Activated naive CD8-positive, alpha-beta T cell treated with anti-CD3 and anti-CD28 coated beads for 36 hours (primary cell): ENCODE data around the gene MAGEA10. TPM values are rescaled to one million over a fixed set of nuclear protein-coding genes. Genes with fewer than 3 reads are reported as not detected.
"Not testable (repeated sequence)": the region's sequence is repeated elsewhere in the genome, so short reads cannot be mapped to it uniquely, and the experiment has no call there.

ENCODE experiments used
- DNase-seq: peaks from one replicate; pipeline ENCODE4 v3.0.0; 2021
- H3K27ac Mint-ChIP-seq: one replicate; pipeline ENCODE4 v1.8.0; 2022; ENCODE audit warnings: mild to moderate bottlenecking, moderate library complexity, mixed read lengths
- H3K27me3 Mint-ChIP-seq: one replicate; pipeline ENCODE4 v1.8.0; 2022; ENCODE audit warnings: mild to moderate bottlenecking, mixed read lengths
- H3K36me3 Mint-ChIP-seq: one replicate; pipeline ENCODE4 v1.8.0; 2021; ENCODE audit warnings: mild to moderate bottlenecking, mixed read lengths
- H3K4me1 Mint-ChIP-seq: one replicate; pipeline ENCODE4 v1.8.0; 2021; ENCODE audit warnings: mixed read lengths
- H3K4me3 Mint-ChIP-seq: one replicate; pipeline ENCODE4 v1.8.0; 2022; ENCODE audit warnings: mild to moderate bottlenecking, moderate library complexity, mixed read lengths
- H3K9me3 Mint-ChIP-seq: one replicate; pipeline ENCODE4 v1.8.0; 2022; ENCODE audit warnings: mixed read lengths
- total RNA-seq, 2 experiments: library from RNA; stranded (reverse); gene quantifications; one replicate each; pipeline ENCODE4 v1.2.3, GENCODE V29; 2021

Gene MAGEA10
- not detected for total RNA-seq

- Mint-ChIP-seq H3K27ac (no peak within 1 kb of the TSS), H3K9me3 (no peaks in the 10 kb centered on the region), H3K36me3 (no peaks in the 10 kb centered on the region), H3K4me1 (no peaks in the 10 kb centered on the region), H3K4me3 (no peak within 1 kb of the TSS), H3K27me3 (no peaks in the 10 kb centered on the region)
- no peak for DNase-seq
These were observed at the start of gene MAGEA10 for GRCh38 chrX:152138388-152138784. Gene MAGEA10 (minus strand): TSS chrX:152138577. CDS start chrX:152135620, 2,957 bp downstream.

- H3K36me3 Mint-ChIP-seq = no peaks in the 10 kb centered on the region
- DNase-seq = no peak
- no peak overlapping the region for H3K27ac Mint-ChIP-seq
- H3K9me3 Mint-ChIP-seq = no peaks in the 10 kb centered on the region
- H3K4me1 Mint-ChIP-seq = no peaks in the 10 kb centered on the region
- H3K4me3 Mint-ChIP-seq = no peak overlapping the region
- no peaks in the 10 kb centered on the region for H3K27me3 Mint-ChIP-seq
These were observed 39.3 kb upstream of the MAGEA10 start for GRCh38 chrX:152177497-152178269.

GRCh38 chrX:152177052-152177451, 38.7 kb upstream of the MAGEA10 start:
- H3K4me3 Mint-ChIP-seq = no peak overlapping the region
- no peak overlapping the region for H3K27ac Mint-ChIP-seq
- no peaks in the 10 kb centered on the region for H3K9me3 Mint-ChIP-seq
- DNase-seq = no peak
- H3K36me3 Mint-ChIP-seq = no peaks in the 10 kb centered on the region
- H3K27me3 Mint-ChIP-seq = no peaks in the 10 kb centered on the region
- no peaks in the 10 kb centered on the region for H3K4me1 Mint-ChIP-seq

GRCh38 chrX:152175892-152176291, 37.5 kb upstream of the MAGEA10 start:
- not testable (repeated sequence) for H3K36me3 Mint-ChIP-seq

GRCh38 chrX:152173923-152174322, 35.5 kb upstream of the MAGEA10 start:
- not testable (repeated sequence) for H3K4me1 Mint-ChIP-seq, H3K4me3 Mint-ChIP-seq, H3K27me3 Mint-ChIP-seq, H3K36me3 Mint-ChIP-seq, H3K9me3 Mint-ChIP-seq, H3K27ac Mint-ChIP-seq, DNase-seq

More at GRCh38 chrX:152175892-152176291, 37.5 kb upstream of the MAGEA10 start:
- not testable (repeated sequence) for H3K27ac Mint-ChIP-seq, H3K4me1 Mint-ChIP-seq, DNase-seq, H3K9me3 Mint-ChIP-seq, H3K27me3 Mint-ChIP-seq, H3K4me3 Mint-ChIP-seq

GRCh38 chrX:152170621-152171020, 32.2 kb upstream of the MAGEA10 start:
- Mint-ChIP-seq H3K27me3 (no peaks in the 10 kb centered on the region), H3K4me1 (no peaks in the 10 kb centered on the region), H3K9me3 (no peaks in the 10 kb centered on the region), H3K36me3 (no peaks in the 10 kb centered on the region), H3K27ac (no peak overlapping the region), H3K4me3 (no peak overlapping the region)
- no peak for DNase-seq

GRCh38 chrX:152165033-152165743, 26.8 kb upstream of the MAGEA10 start:
- H3K9me3 Mint-ChIP-seq = no peaks in the 10 kb centered on the region
- H3K27me3 Mint-ChIP-seq = no peaks in the 10 kb centered on the region
- DNase-seq = no peak
- no peak overlapping the region for H3K27ac Mint-ChIP-seq
- H3K4me3 Mint-ChIP-seq = no peak overlapping the region
- no peaks in the 10 kb centered on the region for H3K4me1 Mint-ChIP-seq
- H3K36me3 Mint-ChIP-seq = no peaks in the 10 kb centered on the region

- no peak overlapping the region for H3K27ac Mint-ChIP-seq
- H3K27me3 Mint-ChIP-seq = peaks cover 4% of the 10 kb centered on the region
- H3K4me3 Mint-ChIP-seq = no peak overlapping the region
- H3K36me3 Mint-ChIP-seq = no peaks in the 10 kb centered on the region
- H3K4me1 Mint-ChIP-seq = no peaks in the 10 kb centered on the region
- DNase-seq = no peak
- no peaks in the 10 kb centered on the region for H3K9me3 Mint-ChIP-seq
These were observed 18.7 kb upstream of the MAGEA10 start for GRCh38 chrX:152157042-152157441.

GRCh38 chrX:152155766-152156310, 17.5 kb upstream of the MAGEA10 start:
- no peaks in the 10 kb centered on the region for H3K4me1 Mint-ChIP-seq
- H3K36me3 Mint-ChIP-seq = no peaks in the 10 kb centered on the region
- H3K9me3 Mint-ChIP-seq = no peaks in the 10 kb centered on the region
- H3K4me3 Mint-ChIP-seq = no peak overlapping the region
- no peak overlapping the region for H3K27ac Mint-ChIP-seq
- H3K27me3 Mint-ChIP-seq = peaks cover 4% of the 10 kb centered on the region
- no peak for DNase-seq

GRCh38 chrX:152154050-152154449, 15.7 kb upstream of the MAGEA10 start:
- H3K4me3 Mint-ChIP-seq = no peak overlapping the region
- DNase-seq = no peak
- no peaks in the 10 kb centered on the region for H3K4me1 Mint-ChIP-seq
- no peak overlapping the region for H3K27ac Mint-ChIP-seq
- H3K9me3 Mint-ChIP-seq = no peaks in the 10 kb centered on the region
- H3K36me3 Mint-ChIP-seq = no peaks in the 10 kb centered on the region
- peaks cover 4% of the 10 kb centered on the region for H3K27me3 Mint-ChIP-seq

- Mint-ChIP-seq H3K36me3 (no peaks in the 10 kb centered on the region), H3K27me3 (peaks cover 4% of the 10 kb centered on the region), H3K4me3 (no peak overlapping the region), H3K27ac (no peak overlapping the region), H3K4me1 (no peaks in the 10 kb centered on the region), H3K9me3 (no peaks in the 10 kb centered on the region)
- DNase-seq = no peak
These were observed 12.9 kb upstream of the MAGEA10 start for GRCh38 chrX:152151256-152151655.

- DNase-seq = no peak
- no peaks in the 10 kb centered on the region for H3K9me3 Mint-ChIP-seq
- no peaks in the 10 kb centered on the region for H3K27me3 Mint-ChIP-seq
- H3K4me1 Mint-ChIP-seq = no peaks in the 10 kb centered on the region
- no peak overlapping the region for H3K4me3 Mint-ChIP-seq
- no peaks in the 10 kb centered on the region for H3K36me3 Mint-ChIP-seq
- H3K27ac Mint-ChIP-seq = no peak overlapping the region
These were observed 11.3 kb upstream of the MAGEA10 start for GRCh38 chrX:152149648-152150047.

- Mint-ChIP-seq H3K36me3 (no peaks in the 10 kb centered on the region), H3K4me1 (no peaks in the 10 kb centered on the region), H3K9me3 (no peaks in the 10 kb centered on the region), H3K4me3 (no peak overlapping the region), H3K27ac (no peak overlapping the region), H3K27me3 (no peaks in the 10 kb centered on the region)
- DNase-seq = no peak
These were observed 1.2 kb upstream of the MAGEA10 start for GRCh38 chrX:152139589-152139988.

- Mint-ChIP-seq H3K9me3 (no peaks in the 10 kb centered on the region), H3K27ac (no peak overlapping the region), H3K36me3 (no peaks in the 10 kb centered on the region), H3K27me3 (no peaks in the 10 kb centered on the region), H3K4me3 (no peak overlapping the region), H3K4me1 (no peaks in the 10 kb centered on the region)
- no peak for DNase-seq
These were observed 498 bp downstream of the MAGEA10 start for GRCh38 chrX:152137771-152138387.

- Mint-ChIP-seq H3K9me3 (no peaks in the 10 kb centered on the region), H3K36me3 (no peaks in the 10 kb centered on the region), H3K27ac (no peak overlapping the region), H3K27me3 (no peaks in the 10 kb centered on the region), H3K4me3 (no peak overlapping the region), H3K4me1 (no peaks in the 10 kb centered on the region)
- no peak for DNase-seq
These were observed 2.1 kb downstream of the MAGEA10 start for GRCh38 chrX:152136312-152136711.
